ENCODE measurements around the gene ATP6V0A4.
"Not testable (repeated sequence)": the region's sequence is repeated elsewhere in the genome, so short reads cannot be mapped to it uniquely, and the experiment has no call there.

ATP6V0A4 gene

DNA sequence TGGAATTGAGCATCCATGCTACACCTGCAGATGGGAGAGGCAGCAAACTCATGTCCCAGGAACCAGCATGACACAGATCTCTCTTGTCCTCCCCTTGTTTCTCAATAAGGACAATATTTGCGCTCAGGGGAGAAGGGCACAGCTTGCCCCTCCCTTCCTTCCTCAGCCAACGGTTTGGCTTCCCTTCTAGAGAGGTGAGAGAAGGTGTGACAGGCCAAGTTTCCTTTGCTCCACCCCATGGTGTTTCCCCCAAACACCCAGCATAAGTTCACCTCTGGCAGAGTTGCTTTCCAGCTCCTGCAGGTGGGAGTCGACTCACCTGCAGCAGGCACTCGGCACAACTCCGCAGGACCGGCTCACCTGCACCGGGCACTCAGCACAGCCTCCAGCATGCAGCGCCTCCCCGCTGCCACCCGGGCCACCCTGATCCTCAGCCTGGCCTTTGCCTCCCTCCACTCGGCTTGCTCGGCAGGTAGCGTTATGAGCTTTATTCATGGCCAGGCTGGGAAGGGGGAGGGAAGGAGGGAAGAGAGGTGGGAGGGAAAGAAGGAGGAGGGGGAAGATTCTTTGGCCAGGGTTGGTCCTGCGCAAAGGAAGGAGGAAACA lies at the start of gene ATP6V0A4, which contains the start of gene TMEM213:
TSS of gene ATP6V0A4 (minus strand) at position 482 of the 606 bp plus-strand sequence. CDS start 26,949 bp downstream, outside the sequence.
TSS of gene TMEM213 (plus strand) at position 280 of the 606 bp plus-strand sequence. CDS start at position 391, 111 bp downstream.
- DNase-seq: no peak

DNA sequence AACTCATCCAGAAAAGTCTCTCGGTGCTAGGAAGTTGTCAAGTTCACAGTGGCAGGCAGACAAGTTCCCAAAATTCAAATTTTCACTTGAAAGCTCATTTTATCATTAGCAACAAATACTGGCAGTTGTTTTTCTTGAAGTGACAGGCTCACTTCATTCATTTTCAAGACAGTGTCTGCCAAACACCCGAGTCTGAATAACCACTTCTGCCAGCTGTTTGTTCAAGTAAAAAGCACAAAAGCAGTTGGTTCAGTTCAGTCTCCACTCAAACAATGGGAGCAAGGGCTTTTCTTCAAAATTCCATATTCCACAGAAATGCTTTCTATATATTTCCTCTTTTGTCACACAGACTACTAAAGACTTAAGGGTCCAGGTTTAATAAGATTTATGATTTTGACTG lies 47.7 kb upstream of the ATP6V0A4 start:
- DNase-seq: no peak

DNA sequence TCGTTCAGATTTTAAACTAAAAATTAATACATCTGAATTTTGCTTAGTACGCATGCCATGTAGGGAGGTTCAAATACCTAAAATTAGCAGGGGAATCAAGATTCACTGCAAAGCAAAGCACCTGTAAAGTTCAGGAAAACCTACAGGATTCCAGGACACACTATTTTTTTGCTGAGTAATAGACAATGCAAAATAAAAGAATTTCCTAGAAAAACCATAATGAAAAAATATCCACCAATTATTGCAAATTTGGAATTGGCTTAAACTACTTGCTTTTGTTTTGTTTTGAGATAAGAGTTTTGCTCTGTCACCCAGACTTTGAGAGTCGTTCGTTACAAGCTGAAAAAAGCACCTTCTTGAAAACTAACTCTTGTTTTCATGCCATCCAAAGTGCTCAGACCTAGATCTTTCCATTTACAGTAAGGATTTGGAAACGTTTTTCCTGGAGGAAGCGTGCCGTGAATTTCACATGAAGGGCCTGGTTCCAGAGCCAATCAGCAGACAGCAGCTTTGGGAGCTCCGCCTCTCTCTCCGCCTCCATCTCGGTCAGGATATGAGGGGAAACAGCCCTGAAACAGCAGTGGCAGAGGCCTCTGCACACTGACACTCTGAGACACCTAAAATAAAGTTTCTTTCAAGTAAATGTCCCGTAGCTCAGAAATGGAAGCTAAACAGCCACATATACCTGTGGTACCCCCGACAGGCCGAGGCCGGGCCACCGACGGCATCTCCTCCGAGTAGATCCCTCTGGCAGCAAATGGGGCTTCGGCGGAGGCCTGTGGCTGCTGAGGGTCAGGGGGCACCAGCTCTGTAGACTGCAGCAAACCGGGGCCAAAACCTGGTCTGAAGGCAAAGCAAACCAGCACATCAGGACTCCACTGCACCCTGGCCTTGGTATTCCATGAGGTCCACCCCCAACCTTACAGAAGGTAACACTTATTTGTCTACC lies 45.9 kb upstream of the ATP6V0A4 start:
- no peak for DNase-seq

DNA sequence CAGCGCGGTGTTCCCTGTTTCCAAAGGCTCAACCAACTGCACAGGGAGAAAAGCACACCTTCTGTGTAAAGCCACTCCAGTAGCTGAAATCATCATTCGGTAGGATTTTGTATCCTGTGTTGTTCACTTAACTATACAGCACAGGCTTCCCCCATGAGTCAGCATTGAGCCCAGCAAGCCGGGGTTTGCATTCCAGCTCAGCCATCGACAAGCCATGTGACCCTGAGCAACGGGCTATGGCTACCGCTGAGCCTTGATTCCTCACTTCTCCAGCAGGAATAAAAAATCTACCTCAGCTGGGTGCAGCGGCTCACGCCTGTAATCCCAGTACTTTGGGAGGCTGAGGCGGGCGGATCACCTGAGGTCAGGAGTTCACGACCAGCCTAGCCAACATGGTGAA lies 44.1 kb upstream of the ATP6V0A4 start:
- DNase-seq: no peak

DNA sequence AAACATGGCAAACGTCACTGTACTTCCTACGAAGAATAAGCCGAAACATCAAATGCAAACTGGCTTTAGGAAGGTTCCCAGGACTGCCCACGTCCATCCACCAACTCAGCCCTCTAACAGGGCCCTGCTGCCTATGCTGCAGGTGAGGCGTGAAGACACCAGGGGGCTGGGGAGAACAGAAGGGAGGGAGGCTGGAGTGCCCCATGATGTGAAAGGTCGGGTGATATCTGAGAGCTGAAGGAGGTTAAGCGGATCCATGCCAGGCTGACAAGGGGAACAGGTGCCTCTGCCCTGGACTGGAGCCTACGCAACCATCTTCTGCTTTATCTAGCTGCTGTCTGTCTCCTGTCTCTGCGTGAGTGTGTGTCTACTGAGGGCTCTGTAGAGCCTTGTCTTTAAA lies 40.2 kb upstream of the ATP6V0A4 start:
- DNase-seq: no peak

DNA sequence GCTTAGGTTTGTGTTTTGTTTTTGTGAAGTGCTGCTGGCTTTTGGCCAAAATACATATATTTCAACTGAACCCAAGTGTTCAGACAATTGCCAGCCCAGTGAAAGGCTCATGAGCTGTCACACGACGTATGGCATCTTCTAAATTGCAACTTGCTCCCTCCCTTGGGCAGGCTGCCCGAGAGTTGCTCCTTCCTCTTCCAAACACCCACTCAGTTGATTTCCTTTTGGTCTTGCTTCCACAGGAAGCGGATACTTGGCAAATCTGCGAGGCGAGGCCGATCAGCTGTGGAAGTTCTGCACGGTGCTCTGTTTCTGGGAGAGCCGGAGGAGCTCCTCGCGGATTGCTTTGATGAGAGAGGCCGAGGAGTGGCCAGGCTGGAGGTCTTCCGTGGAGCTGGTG lies 39.6 kb upstream of the ATP6V0A4 start:
- no peak for DNase-seq

DNA sequence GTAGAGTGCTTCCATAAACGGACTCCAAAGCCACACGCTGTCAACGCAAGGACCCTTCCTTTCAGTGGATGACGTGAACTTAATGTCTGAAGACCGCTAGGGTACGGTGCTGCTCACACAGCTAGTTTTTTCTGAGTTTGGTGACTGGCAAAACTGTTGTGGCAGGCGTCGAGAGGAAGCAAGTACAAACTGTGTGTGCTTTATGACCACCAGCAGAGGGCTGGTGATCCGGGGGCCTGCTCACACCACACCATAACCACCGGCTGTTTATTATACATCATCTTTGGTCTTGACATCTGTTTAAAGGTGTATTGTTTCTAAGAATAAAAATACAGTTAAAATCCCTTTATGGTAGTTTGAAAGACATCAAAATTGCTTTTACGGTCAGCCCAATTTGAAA lies 37.1 kb upstream of the ATP6V0A4 start:
- DNase-seq: no peak

DNA sequence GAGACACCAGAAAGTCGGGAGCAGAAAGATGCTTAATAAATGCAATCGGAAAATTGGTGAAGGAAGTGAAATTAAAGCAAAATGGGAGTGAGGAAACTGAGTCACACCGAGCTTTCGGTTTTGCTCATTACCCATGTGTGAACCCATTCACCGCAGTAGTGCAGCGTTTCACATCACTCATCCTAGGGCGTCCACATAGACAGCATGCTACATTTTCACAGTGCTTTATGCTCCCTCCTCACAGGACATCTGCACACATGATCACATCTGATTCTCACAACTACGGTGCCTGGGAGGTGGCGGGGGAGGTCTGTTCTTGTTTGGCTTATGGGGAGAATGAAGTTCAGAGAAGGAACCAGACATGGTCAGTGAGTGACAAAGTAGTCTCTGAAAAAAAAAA lies 36.6 kb upstream of the ATP6V0A4 start:
- no peak for DNase-seq

DNA sequence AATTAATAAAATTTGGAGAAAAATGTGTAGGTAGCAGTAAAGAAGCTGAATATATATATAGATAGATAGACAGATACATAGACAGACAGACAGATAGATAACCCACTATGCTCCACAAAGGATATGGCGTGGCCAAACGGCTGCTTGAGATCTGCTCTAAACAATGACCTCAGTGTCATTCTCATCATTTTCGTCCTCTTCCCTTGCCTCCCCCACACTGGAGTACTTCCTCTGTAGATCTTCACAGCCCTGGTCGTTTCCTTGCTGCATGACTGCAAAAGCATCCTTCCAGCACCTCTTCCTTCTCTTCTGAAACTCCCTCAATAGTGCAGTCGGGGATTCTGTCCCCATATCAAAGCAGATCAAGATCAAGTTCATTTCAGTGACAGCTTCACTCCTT lies 35.6 kb upstream of the ATP6V0A4 start:
- DNase-seq: no peak

DNA sequence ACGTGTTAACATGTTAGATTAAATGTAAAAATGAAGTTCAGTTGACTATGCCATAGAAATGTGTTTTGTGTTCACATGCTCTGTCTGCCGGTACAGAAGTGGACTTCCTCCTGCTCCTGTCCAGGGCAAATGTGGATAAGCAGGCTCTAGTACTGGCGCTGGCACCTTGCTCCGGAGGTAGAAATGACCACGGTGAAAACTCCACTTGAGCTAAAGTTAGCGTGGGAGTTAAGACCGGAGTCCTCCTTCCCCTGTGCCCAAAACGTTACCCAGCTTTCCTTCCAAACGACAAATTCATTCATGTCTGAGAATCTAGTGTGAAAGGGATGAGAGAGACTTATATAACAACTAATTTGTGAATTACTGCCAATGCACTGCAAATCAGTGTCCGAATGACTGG lies 35.0 kb upstream of the ATP6V0A4 start:
- no peak for DNase-seq

DNA sequence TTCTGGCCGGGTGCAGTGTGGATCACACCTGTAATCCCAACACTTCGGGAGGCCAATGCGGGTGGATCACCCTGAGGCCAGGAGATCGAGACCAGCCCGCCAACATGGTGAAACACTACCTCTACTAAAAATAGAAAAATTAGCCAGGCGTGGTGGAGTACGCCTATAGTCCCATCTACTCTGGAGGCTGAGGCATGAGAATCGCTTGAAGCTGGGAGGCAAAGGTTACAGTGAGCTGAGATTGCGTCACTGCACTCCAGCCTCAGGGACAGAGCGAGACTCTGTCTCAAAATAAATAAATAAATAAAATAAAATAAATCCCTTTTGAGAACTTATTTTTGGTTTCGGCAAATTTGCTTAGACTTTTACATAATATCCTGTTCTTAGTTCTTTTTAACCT lies 31.3 kb upstream of the ATP6V0A4 start:
- DNase-seq: no peak

DNA sequence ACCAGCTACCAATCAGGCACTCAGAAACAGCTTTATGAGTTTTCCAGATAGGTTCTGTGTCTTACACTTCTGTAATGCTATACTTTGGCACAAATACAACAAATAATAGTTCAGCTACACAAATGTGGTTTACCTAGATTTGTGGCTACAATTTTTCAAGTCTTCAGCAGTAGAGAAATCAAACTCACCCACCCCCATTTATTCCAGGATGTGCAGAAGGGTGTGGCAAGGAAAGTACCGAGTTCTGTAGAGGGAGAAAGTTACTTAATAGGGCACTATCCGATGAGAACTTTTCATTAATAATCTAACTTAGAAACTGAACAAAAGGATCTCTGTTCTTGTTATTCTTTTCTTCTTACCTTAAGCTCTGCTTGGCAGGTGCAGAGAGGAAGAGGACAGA lies 30.3 kb upstream of the ATP6V0A4 start:
- no peak for DNase-seq

DNA sequence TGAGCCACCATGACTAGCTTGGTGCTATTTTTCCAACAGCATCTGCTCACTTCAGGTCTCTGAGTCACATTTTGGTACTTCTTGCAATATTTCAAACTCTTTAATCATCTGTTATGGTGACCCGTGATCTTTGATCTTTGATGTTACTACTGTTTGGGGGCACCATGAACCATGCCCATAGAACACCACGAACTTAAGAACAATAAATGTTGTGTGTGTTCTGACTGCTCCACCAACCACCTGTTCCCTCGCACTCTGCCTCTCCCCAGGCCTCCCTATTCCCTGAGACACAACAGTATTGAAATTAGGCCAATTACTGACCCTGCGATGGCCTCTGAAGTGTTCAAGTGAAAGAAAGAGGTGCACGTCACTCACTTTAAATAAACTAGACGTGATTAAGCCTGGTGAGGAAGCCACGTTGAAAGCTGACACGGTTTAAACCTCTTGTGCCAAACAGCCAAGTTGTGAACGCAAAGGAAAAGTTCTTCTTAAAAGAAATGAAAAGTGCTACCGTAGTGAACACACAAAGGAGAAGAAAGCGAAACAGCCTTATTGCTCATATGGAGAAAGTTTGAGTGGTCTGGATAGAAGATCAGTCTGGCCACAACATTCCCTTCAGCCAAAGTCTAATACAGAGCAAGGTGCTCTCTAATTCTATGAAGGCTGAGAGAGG lies 27.2 kb upstream of the ATP6V0A4 start:
- DNase-seq: no peak

DNA sequence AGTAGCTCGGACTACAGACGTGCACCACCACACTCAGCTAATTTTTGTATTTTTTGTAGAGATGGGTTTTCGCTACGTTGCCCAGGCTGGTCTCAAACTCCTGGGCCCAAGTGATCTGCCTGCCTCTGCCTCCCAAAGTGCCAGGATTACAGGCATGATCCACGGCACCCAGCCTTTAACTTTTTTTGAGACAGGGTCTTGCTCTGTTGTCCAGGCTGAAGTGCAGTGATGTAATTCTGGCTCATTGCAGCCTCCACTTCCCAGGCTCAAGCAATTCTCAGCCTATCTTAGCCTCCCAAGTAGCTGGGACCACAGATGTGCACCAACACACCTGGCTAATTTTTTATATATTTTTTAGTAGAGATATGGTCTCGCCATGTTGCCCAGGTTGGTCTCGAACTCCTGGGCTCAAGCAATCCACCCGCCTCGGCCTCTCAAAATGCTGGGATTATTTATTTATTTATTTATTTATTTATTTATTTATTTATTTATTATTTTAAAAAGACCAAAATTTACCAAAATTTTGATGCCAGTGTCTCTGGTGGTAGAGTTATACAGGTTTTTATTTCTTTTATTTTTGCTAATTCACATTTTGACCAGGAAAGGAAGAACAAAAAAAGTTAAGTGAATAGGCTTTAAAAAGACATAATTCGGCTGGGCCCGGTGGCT lies 25.0 kb upstream of the ATP6V0A4 start:
- no peak for DNase-seq

DNA sequence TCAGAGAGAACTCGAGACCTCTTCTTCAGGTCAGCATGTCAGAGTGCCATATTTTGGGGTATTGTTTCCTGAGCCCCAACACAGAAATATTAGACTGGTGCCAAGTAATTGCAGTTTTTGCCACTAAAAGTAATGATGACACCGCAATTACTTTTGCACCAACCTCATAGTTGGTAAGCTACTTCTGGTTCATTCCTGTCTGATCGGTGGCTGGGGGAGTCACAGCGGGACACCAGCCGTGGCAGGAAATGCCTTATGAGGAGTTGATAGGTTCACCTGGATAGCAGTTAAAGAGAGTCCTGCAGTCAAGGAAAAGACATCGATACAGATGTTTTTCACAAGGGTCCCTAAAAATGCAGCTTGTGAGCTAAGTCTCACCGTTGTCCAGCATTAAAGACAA lies 23.9 kb upstream of the ATP6V0A4 start:
- DNase-seq: no peak

DNA sequence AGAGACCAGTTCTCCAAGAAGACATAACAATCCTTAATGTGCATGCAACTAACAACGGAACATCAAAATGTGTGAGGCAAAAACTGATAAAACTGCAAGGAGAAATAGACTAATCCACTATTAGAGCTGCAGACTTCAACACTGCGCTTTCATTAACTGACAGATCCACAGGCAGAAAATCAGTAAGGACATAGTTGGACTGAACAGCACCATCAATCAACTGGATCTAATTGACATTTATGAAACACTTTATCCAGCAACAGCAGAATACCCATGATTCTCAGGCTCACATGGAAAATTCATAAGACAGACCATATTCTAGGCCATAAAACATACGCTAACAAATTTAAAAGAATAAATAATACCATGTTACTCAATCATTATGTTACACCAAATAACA lies 21.6 kb upstream of the ATP6V0A4 start:
- no peak for DNase-seq

DNA sequence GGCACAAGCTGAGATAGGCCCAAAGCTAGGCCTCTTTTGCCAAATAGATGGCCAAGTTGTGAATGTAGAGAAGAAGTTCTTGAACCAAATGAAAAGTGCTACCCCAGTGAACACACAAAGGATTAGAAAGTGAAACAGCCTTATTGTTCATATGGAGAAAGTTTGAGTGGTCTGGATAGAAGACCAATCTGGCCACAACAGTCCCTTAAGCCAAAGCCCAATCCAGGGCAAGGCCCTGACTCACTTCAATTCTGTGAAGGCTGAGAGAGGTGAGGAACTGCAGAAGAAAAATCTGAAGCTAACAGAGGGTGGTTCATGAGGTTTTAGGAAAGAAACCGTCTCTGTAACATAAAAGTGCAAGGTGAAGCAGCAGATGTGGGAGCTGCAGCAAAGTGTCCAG lies 18.7 kb upstream of the ATP6V0A4 start:
- DNase-seq: no peak

DNA sequence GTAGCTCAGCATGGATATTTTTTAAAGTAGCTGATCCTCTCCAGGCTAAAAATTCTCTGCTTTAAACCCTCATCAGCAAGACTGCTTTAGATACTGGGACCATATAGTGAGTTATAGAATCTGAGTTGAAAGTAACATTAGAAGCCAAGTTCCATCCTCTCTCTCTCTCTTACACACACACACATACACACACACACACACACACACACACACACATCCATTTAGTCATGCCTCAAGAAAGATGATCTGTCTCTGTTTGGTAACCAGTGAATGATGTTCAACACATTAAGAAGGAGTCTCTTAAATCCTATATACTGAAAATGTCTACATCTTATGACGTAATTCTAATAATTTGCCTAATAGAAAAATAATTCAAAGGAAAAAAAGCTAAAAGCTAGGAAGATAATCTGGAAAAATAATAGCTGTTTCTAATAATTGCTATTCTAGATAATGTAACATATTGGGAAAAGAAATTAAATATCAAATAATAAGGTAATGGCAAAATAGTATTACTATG lies 16.9 kb upstream of the ATP6V0A4 start:
- DNase-seq: no peak

DNA sequence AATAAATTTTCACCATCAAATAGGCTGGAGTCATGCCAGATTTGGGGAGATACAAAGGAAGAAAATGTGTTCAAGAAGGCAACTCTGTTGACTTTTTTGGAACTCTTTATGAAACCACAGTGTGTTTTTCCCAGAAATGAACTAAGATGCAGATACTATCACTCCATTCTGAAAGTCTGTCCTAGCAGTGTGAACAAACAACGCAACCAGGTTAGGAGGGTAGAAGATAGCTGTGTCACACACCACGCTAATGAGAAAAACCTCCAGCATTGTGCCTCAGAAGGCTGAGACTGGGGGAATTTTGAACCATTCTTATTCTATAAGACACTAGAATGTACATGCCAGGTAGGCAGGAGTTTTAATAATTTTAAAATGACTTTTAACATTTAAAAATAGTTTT lies 15.9 kb upstream of the ATP6V0A4 start:
- DNase-seq: no peak

DNA sequence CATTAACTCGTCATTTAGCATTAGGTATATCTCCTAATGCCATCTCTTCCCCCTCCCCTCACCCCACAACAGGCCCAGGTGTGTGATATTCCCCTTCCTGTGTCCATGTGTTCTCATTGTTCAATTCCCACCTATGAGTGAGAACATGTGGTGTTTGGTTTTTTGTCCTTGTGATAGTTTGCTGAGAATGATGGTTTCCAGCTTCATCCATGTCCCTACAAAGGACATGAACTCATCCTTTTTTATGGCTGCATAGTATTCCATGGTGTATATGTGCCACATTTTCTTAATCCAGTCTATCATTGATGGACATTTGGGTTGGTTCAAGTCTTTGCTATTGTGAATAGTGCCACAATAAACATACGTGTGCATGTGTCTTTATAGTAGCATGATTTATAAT lies 13.3 kb upstream of the ATP6V0A4 start:
- not testable (repeated sequence) for DNase-seq

DNA sequence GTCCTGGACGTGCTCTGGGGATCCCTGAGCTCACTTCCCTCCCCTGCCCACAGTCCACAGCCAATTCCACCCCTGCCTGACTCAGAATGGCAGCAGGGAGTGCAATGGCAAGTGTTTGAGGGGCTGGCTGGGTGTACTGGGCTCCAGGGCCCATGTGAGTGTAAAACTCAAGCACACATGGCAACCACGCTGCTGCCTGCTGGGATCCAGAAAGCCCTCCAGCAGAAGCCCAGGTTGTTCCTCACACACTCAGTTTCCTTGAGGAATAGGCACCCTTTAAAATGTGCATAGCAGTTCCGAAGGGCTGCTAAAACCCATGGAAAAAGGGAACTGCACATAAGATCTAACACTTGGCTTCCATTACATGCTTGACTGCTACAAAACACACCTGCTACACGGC lies 11.3 kb upstream of the ATP6V0A4 start:
- DNase-seq: no peak

DNA sequence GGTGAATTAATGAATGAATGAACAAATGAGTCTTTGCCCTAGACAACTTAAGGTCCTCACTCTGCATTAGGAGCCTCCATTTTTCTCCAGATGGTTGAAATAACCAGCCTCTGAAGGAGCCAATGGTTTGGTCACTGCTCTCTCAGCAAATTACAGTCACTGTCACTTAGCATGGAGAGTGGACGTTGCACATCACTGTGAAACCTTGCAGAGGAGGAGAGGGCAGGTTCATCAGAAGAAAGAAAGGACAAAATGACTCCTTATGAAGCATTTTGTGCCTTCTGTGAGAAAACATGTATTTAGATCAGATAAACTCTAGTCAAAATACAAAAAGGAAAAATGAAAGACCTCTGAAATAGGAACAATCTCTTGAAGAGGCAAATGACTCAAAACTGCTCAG lies 6.6 kb upstream of the ATP6V0A4 start:
- no peak for DNase-seq

DNA sequence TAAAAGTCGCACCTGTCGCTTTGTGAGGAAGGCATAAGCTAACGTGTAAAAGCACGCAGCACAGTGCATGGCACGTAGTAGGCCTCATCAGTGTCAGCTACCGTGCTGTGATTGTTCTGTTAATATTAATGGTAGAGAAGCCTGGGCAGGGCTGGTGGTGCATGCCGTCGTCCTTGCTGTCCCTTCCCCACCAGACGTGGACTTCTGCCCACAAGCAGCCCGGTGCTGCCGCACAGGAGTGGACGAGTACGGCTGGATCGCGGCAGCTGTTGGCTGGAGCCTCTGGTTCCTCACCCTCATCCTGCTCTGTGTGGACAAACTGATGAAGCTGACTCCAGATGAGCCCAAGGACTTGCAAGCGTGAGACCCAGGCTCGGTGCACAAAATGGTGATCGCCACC lies 4.7 kb upstream of the ATP6V0A4 start:
- no peak for DNase-seq
